GM19324 (cell line): ENCODE data around the gene HES4.
"Not testable (repeated sequence)": the region's sequence is repeated elsewhere in the genome, so short reads cannot be mapped to it uniquely, and the experiment has no call there.

Source experiments
- ATAC-seq: cut with Tn5 transposase; IDR thresholded peaks from one replicate; pipeline ENCODE4 v1.9.1; 2021; ENCODE audit warnings: mild to moderate bottlenecking, moderate library complexity; ENCODE audit not compliant: unreplicated experiment, low FRiP score

Gene HES4

DNA sequence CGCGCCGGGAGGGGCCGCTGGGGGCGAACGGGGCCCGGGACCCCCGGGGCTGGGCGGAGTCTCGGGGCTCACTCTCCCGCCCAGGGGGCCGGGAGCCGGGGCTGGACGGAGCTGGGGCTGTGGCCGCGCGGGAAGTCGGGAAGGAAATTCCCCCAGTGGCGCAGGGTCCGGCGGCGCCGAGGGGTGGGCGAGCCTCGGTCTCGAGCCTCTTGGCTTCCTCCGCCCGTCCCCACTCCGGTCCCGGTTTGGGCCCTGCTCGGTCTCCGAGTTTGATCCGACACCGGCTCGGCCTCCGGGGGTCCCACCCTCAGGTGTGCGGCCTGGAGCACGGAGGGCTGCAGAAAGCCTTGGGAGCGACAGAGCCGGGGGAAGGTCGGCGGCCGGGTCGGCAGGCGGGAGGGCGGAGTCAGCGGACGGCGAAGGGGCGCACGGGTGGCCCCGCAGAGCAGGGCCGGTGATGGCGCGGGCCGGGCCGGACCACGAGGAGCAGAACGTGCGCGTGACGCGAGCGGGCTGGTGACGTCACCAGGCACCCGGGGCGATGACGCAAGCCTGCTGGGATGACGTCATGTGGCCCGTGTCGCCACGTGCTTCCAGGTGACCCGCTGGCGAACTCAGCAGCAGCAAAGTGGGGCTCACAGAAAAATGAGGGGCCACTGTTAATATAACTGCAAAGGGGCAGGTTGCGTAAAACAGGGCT lies 610 bp upstream of the HES4 start:
- ATAC-seq = peak; percentile 11

DNA sequence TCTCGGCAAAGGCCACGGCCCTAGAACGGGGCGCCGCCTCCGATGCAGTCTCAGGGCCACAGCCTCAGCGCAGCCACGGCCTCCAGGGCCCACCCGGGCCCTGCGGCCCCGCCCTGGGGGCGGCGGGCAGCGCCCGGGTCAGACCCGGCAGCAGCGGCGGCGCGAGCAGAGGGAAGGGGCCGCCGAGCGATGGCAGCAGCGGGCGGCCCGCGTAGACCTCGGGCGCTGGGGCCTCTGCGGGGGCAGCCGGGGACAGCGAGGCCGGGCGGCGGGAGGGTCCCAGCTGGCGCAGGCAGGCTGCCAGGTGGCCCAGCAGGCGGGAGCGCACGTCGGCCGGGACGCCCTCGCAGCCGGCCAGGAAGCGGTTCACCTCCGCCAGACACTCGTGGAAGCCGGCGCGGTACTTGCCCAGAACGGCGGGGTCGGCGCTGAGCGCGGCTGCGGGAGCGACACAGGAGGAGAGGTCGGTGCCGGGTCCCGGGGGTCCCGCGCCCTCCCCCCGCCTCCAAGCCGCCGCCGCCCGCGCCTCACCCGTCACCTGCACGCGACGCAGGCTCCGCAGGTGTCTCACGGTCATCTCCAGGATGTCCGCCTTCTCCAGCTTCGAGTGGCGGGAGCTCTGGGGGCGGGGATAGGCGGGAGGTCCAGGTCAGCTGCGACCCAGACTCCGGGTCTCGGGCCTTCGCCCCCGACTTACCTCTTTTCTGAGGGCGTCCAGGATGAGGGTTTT lies 737 bp downstream of the HES4 start:
- no peak for ATAC-seq

DNA sequence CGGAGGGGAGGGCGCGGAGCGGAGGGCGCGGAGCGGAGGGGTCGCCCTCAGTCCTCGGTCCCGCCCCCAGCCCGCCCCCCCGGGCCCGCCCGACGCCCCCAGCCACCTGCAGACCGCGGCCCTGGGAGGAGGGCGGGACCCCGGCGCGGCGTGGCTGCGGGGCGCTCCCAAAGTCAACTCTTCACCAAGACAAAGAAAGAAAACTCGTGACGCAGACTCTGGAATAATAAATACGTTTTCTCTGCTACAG lies 1.2 kb downstream of the HES4 start:
- ATAC-seq = no peak

DNA sequence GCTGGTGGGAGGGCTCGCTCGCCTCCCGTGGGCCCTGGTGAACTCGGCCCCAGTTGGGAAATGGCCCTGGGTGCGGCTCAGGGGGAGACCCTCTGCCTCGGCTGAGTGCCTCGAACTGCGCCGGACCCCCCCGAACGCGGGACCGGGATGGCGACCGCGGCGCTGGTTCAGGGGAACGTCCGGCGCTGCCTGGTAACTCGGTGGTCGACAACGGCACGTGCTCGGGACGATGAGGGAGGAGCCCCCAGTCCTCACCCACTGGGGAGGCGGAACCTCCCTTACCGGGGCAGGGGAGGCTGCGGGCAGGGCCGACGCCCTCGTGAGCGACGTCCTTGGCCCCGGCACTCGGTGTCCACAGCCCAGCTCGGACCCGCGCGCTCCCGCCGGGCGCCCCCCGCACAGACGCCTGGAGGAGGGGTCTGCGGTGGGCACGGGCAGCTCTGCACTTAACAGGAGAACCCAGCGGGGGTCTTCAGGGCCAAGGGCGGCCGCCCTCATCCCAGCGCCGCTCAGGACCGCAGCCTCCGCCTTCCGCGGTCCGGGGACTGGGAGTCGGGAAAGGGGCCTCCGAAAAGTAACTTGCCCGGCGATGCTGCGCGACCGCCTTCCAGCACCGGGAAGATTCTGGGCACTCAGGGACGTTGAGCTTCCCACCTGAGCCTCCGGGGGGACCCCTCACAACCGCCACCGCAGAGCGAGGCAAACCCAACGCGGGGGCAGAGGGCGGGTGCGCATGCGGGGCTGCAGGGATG lies 1.7 kb downstream of the HES4 start:
- ATAC-seq = no peak

DNA sequence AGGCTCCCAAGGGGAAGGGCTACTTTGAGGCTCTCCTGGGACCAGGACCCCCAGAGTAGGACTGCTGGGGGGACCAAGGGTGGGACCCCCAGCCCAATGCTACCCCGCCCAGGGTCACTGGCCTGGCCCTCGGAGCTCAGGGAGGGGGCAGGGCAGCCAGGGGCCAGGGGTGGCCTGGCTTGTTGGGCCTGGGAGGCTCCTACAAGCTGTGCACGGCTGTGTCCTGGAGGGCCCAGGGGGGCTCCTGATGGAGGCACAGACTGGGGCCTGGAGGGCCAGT lies 2.2 kb downstream of the HES4 start:
- ATAC-seq = no peak

DNA sequence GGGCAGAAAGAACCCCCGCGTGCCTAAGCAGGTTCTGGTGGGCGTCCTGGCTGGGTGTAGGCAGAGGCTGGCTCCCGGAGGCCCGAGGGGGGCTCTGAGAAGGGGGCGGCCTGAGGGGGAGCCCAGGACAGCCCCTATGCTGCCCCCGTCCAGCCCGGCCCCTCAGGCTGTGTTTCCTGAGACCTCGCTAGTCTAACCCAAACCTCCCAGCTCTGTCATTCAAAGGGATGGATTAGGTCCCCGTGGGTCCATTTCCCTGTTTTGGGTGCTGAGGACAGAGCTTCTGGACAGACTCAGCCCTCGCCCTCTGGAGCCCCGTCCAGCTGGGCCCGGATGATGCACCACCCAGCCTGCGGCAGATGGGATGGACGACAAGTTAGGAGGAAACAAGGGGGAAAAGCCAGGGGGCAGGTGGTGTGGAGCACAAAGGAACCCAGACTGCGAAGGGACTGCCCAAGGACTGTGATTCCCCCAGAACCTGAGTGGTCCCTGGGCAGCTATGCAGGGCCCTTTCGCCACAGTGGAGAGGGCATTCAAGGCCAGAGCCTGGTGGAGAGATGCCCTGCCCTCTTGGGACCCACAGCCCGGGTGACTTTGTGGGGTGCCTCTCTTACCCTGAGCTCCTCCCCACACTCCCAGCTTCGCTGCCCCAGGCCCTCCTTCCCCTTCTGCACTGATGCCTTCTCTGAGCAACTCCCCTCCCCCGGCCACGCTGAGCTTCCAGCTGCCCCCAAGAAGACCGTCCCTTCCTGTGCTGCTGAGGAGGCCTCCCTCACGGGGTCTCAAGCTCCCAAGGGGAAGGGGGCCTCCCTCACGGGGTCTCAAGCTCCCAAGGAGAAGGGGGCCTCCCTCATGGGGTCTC lies 2.8 kb downstream of the HES4 start:
- no peak for ATAC-seq

DNA sequence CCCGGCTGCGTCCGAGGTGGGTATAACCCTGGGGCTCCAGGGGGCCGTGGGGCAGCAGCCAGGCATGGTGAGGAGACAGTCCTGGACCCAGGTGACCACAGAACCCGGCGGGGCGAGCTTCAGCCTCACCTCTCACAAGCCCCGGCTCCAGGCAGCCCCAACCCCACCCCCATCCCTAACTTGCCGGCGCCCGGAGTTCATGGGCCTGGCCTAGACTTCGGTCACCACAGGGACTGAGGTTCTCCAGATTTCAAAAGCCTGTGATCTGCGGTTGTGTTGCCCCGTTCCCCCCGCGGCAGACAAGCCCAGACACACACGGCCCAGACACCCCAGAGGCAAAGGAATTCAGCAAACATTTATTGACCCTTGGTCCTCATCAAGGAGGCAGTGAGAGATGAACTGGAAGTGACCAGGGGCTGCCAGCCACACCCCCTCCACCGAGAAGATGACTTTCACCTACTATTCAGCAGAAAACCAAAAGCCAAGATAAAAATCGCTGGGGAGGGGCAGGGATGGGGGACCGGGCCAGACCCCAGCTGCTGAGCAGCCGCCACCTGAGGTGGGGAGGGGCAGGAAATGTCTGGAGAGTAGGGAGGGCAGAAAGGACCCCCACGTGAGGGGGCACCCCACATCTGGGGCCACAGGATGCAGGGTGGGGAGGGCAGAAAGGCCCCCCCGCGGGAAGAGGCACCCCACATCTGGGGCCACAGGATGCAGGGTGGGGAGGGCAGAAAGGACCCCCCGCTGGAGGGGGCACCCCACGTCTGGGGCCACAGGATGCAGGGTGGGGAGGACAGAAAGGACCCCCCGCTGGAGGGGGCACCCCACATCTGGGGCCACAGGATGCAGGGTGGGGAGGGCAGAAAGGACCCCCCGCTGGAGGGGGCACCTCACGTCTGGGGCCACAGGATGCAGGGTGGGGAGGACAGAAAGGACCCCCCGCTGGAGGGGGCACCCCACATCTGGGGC lies 3.9 kb downstream of the HES4 start:
- no peak for ATAC-seq

DNA sequence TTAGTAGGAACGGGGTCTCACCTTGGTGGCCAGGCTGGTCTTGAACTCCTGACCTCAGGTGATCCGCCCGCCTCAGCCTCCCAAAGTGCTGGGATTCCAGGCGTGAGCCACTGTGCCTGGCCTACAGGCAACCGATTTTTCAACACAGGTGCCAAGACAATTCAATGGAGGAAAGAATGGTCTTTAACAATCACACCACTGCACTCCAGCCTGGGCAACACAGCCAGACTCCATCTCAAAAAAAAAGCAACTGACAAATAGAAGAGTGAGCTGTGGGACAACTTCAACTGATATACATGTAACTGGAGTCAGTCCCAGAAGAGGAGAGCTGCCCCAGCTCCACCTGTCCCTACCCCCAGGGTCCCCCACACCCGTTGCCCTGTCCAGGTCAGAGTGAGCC lies 5.4 kb downstream of the HES4 start:
- ATAC-seq = not testable (repeated sequence)

DNA sequence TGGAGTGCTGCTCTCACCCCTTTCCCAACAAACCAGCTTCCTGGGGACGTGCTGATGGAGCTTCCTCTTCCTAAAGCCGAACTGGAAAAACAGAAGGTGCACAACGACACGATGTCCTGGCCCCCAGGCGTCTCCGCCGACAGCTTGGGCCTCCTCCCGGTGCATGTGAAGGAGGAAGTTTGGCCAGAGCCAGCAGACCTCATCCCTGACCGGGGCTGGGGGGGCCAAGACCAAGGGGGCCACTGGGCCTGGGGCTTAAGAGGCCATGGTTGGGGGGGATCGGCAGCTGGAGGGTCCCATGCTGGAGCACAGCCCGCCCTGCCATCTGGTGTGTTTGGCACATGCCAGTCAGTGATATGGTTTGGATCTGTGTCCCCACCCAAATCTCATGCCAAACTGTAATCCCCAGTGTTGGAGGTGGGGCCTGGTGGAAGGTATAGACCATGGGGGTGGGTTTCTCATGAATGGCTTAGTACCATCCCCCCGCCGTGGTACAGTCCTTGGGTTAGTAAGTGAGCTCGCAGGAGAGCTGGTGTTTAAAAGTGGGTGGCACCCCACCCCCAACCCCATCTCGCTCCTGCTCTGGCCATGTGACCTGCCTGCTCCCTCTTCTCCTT lies 6.4 kb downstream of the HES4 start:
- no peak for ATAC-seq

DNA sequence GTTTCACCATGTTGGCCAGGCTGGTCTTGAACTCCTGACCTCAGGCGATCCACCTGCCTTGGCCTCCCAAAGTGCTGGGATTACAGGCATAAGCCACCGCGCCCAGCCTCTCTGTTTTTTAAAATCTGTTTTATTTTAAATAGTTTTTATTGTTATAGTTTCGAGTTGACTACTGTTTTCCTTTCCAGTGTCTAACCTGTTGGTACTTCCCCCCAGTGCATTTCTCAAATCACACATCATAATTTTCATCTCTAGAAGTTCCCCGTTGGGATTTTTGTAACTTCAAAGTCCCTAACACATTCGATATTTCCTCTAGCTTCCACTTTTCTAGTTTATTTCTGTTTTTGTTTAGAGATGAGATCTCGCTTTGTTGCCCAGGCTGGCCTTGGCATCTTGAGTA lies 7.5 kb downstream of the HES4 start:
- no peak for ATAC-seq

DNA sequence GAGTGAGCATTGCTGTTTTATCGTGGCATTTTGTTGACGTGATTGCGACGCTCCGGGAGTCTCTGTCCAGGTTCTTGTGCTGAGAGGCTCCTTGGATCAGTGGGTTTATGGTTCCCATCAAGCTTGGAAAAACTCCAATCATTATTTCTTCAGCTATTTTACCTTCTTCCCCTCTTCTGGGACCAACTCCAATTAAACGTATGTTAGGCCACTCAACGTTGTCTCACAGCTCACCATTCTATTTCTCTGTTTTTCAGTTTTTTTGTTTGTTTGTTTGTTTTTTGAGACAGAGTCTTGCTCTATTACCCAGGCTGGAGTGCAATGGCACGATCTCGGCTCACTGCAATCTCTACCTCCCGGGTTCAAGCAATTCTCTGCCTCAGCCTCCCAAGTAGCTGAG lies 8.0 kb downstream of the HES4 start:
- no peak for ATAC-seq

DNA sequence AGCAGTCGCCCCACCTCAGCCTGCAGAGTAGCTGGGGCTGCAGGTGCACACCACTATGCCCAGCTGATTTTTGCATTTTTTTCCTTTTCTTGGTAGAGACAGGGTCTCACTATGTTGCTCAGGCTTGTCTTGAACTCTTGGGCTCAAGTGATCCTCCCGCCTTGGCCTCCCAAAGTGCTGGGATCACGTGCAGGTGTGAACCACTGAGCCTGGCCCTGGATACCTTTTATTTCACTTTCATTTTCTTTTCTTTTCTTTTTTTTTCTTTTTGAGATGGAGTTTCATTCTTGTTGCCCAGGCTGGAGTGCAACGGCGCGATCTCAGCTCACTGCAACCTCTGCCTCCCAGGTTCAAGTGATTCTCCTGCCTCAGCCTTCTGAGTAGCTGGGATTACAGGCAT lies 8.6 kb downstream of the HES4 start:
- ATAC-seq = not testable (repeated sequence)

DNA sequence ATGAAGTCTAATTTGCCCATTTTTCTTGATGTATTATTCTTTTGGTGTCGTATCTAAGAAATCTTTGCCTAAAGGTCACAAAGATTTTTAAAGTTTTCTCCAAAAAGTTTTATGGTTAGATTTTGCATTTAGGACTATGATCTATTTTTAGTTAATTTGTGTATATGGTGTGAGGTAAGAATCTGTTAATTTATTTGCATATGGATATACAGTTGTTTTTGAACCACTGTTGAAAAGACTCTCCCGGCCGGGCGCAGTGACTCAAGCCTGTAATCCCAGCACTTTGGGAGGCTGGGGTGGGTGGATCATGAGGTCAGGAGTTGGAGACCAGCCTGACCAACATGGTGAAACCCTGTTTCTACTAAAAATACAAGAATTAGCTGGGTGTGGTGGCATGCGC lies 11.8 kb downstream of the HES4 start:
- ATAC-seq = not testable (repeated sequence)

DNA sequence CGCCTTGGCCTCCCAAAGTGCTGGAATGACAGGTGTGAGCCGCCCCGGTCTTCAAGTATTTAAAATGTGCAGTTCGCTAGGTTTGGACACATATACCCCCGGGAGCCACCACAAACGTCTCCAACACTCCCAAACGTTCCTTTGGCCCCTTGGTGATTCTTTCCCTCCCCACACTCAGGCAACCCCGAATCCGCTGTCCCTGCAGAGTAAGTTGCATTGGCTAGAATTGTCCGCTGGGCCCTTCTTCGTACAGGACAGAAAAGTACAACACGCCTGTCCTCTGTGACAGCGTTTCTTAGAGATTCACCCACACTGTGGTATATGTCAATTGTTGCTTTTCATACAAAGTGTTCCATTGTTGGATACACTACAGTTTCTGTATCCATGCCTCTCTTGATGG lies 14.8 kb downstream of the HES4 start:
- ATAC-seq = no peak

DNA sequence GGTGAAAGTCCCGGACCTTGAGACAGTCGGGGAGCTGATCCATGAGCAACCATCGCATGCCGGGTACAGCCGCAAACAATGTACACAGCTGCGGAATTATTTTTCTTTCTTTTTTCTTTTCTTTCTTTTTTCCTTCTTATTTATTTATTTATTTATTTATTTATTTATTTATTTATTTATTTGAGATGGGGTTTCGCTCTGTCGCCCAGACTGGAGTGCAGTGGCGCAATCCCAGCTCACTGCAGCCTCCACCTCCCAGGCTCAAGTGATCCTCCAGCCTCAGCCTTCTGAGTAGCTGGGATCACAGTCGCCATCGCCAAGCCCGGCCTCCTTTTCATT lies 15.5 kb downstream of the HES4 start:
- no peak for ATAC-seq

DNA sequence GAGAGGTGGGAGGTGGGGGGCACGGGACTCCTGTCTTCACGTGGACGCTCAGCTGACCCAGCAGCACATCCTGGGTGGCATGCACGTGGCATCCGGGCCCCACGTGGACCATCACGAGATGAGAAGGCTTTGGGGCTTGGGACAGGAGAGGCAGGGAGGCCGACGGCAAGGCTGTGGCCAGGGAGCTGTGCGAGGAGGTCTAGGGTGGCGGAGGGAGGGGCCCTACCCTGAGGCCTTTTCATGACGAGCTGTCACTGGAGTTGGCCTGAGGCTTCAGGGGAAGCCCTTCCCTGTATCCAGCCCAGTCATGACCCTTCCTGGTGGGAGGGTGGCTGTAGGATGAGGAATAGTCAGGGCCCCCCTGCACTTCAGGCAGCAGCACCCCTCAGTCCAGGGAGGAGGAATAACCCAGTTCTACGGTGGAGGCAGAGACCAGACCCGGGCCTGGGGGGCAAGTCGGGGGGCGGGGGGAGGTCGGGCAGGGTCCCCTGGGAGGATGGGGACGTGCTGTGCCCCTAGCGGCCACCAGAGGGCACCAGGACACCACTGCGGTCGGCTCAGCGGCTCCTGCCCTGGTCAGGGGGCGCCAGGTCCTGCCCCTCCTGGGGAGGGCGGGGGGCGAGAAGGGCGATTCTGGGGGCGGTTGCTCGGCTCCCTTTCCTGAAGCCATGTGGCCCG lies 16.0 kb downstream of the HES4 start:
- ATAC-seq = no peak

DNA sequence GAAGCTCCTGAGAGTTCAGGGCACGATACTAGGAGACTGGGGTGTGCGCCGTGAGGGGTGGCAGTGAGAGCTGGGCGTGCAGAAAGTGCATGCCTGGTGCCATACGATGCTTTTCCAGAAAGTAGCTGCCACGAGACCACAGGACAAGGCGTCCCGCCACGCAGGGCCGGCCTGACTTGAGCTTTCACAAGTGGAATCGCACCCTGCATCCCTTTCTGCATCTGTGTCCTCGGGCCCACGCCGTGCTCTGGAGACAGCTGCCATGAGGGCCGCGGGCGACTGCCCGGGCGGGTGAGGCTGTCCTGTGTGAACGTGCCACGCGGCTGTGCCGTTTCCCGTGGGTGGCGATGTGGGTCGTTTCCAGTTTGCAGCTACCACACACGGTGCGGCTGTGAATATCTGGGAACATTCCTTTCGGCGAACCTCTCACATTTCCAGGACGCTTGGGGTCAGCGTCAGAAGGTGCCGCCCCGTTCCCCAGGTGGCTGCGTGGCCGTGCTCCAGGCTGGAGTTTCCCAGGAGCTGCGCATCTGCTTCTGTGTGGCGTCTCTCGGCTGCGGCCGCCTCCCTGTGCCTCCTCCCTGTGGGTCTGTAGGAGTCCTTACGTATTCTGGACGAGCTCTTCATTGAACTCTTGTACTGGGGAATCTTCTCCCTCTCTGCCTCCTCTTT lies 17.0 kb downstream of the HES4 start:
- no peak for ATAC-seq

DNA sequence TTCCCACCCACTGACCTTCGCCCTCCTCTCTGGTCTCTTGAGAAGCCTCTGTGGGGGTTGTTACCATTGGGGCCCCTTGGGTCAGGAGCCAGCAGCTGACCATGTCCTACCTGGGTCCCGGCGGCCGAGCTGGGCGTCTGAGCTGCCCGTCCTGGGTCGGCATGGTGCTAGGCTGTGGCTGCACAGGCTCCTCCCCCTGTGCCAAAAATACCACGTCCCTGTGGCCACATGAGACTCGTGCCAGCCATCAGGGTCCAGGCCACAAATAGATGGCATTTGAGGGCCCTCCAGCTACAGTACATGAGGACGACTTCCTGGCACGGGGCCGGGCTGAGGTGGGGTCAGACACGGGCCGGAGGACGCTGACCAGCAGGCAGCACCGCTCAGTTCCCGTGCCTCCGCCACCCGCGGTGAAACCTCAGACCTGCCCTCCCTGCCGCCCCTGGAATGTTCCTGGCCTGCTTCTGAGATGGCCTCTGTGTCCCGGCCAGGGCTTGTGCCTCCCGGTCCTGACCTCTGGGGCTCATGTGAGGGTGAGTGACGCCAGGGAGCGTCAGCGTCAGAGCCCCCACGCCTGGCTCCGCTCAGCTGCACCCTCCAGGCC lies 17.8 kb downstream of the HES4 start, which contains the start of gene PERM1:
Gene PERM1 (minus strand): TSS at position 139 of the 604 bp plus-strand sequence. CDS start 1,064 bp downstream, outside the sequence.
- ATAC-seq = no peak
